ENCODE data around the gene BRD3OS.
"Not testable (repeated sequence)": the region's sequence is repeated elsewhere in the genome, so short reads cannot be mapped to it uniquely, and the experiment has no call there.

BRD3OS gene

GRCh38 chr9:134073500-134073899 lies 48.2 kb downstream of the BRD3OS start:
- H3K4me3 ChIP-seq (ENCODE audit: low read depth, low read length): no peak overlapping the region
- no peak for TF ChIP-seq CTCF (IDR thresholded peaks at IDR 0.05; ENCODE audit: borderline replicate concordance, insufficient read depth, low read depth, low read length)

GRCh38 chr9:134075689-134076088 lies 50.4 kb downstream of the BRD3OS start:
- not testable (repeated sequence) for H3K4me3 ChIP-seq (ENCODE audit: low read depth, low read length)

- no peak for TF ChIP-seq CTCF (IDR thresholded peaks at IDR 0.05; ENCODE audit: borderline replicate concordance, insufficient read depth, low read depth, low read length)
- no peak overlapping the region for H3K4me3 ChIP-seq (ENCODE audit: low read depth, low read length)
Measured at GRCh38 chr9:134076644-134077043, 51.4 kb downstream of the BRD3OS start.

Data from GM12875 (cell line).